Esophagus muscularis mucosa (tissue), 4 donors: ENCODE results near the gene B4GALT5.

ENCODE experiments used
- CTCF ChIP-seq, 3 experiments: fragments of 200-600 bp in 2 of 3; fragments of 450-650 bp in 1 of 3; sonication (generic) in 2 of 3; IDR thresholded peaks; one replicate each; pipeline ENCODE4 v1.5.1; 2017 to 2019; ENCODE audit warnings: antibody characterized with exemption in 3 of 3, mild to moderate bottlenecking in 2 of 3, moderate library complexity in 1 of 3
- EP300 ChIP-seq: sonication (generic); formaldehyde crosslinking; IDR thresholded peaks from one replicate; pipeline ENCODE4 v1.6.1; 2017; ENCODE audit warnings: antibody characterized with exemption
- POLR2A ChIP-seq: fragments of 450-650 bp; IDR thresholded peaks from one replicate; pipeline ENCODE4 v1.6.1; 2017; ENCODE audit warnings: antibody characterized with exemption, moderate library complexity, mild to moderate bottlenecking, low read depth
- POLR2AphosphoS5 ChIP-seq, 2 donors: sonication (generic); formaldehyde crosslinking; IDR thresholded peaks; one replicate each; pipeline ENCODE4 v1.6.1; 2017; ENCODE audit warnings: antibody characterized with exemption in 2 of 2

GRCh38 chr20:49687595-49688567 is 25.8 kb downstream of the B4GALT5 start:
- TF ChIP-seq CTCF (IDR thresholded peaks at IDR 0.05) (no peak), EP300 (no peak), POLR2AphosphoS5 (IDR thresholded peaks at IDR 0.05) (no peak), POLR2A (no peak)
